K562 (cell line): Measurements from ENCODE around the gene ADRM1.

ENCODE experiments used
- ATF7 ChIP-seq: fragments of 450-650 bp; IDR thresholded peaks from 2 replicates; pipeline ENCODE4 v1.7.1; 2014; ENCODE audit warnings: mild to moderate bottlenecking, moderate library complexity
- BCL6 ChIP-seq: fragments of 250-450 bp; sonication (Bioruptor Pico); IDR thresholded peaks from 2 replicates; pipeline ENCODE4 v1.4.0; 2020
- NFXL1 ChIP-seq: fragments of 450-650 bp; formaldehyde crosslinking; IDR thresholded peaks from 2 replicates; pipeline ENCODE4 v1.4.0; 2021; ENCODE audit warnings: mild to moderate bottlenecking
- TARDBP ChIP-seq: fragments of 450-650 bp; IDR thresholded peaks from 2 replicates; pipeline ENCODE4 v1.6.1; 2016
- TCF7L2 ChIP-seq: fragments of 150-350 bp; IDR thresholded peaks from 2 replicates; pipeline ENCODE4 v1.6.1; 2016; ENCODE audit warnings: low read depth, mild to moderate bottlenecking, low read length, moderate library complexity
- TGIF2 ChIP-seq: sonication (generic); formaldehyde crosslinking; IDR thresholded peaks from 2 replicates; pipeline ENCODE4 v1.8.1; 2022; ENCODE audit warnings: mild to moderate bottlenecking, missing genetic modification reagents, moderate library complexity
- ZNF3 ChIP-seq: fragments of 250-450 bp; sonication (Bioruptor Pico); IDR thresholded peaks from 2 replicates; pipeline ENCODE4 v1.5.0; 2021; ENCODE audit warnings: mild to moderate bottlenecking, moderate library complexity
- TF ChIP-seq, protein P1 (sequence below), 3 experiments: IDR thresholded peaks in 2 of 3; conservative IDR thresholded peaks in 1 of 3; 2 replicates each; pipeline ENCODE4 v1.5.1; 2011 to 2012; ENCODE audit warnings: low read length in 3 of 3, mild to moderate bottlenecking in 3 of 3, control low read depth in 2 of 3, improper control_type of control experiment in 1 of 3, inconsistent platforms in 1 of 3, low read depth in 1 of 3, mixed read lengths in 1 of 3, moderate library complexity in 1 of 3; ENCODE audit not compliant: insufficient read depth in 2 of 3
- TF ChIP-seq, protein P2 (sequence below): fragments of 250-450 bp; sonication (Bioruptor Pico); IDR thresholded peaks from 2 replicates; pipeline ENCODE4 v1.8.0; 2022; ENCODE audit warnings: moderate library complexity, mild to moderate bottlenecking, inconsistent platforms

DNA sequence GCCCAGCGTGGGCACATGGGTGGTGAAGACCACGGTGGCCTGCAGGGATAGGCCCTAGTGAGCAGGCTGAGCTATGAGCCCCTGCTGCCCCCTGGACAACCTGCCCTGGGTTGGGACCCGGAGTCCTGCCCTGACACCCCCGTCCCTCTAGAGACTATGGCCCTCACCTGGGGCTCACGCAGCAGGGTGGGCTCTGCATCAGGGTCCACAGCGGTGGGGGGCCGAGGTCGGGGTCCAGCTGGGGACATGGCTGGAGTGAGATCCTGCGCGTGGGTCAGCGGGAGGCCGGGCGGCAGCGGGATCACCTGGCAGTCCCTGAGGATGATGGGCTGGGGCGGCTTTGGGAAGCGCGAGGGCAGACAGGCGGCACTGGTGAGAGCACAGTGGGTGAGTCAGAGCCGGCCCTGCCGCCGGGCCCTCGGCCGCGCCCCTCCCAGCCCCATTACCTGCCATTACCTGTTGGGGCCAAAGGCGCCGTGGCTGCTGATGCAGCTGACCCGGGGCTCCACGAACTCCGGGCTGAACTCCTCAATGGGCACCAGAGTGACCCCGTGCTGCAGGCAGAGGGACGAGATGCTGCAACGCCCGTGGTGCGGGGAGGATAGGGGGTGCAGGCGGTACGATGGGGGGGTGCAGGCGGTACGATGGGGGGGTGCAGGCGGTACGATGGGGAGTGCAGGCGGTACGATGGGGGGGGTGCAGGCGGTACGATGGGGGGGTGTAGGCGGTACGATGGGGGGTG is 27.9 kb downstream of the ADRM1 start:
- TF ChIP-seq TARDBP = no peak
- no peak for TF ChIP-seq ZNF3 (CRISPR knock-in tag)
- no peak for TF ChIP-seq BCL6 (CRISPR knock-in tag)
- TF ChIP-seq, protein P1, sequence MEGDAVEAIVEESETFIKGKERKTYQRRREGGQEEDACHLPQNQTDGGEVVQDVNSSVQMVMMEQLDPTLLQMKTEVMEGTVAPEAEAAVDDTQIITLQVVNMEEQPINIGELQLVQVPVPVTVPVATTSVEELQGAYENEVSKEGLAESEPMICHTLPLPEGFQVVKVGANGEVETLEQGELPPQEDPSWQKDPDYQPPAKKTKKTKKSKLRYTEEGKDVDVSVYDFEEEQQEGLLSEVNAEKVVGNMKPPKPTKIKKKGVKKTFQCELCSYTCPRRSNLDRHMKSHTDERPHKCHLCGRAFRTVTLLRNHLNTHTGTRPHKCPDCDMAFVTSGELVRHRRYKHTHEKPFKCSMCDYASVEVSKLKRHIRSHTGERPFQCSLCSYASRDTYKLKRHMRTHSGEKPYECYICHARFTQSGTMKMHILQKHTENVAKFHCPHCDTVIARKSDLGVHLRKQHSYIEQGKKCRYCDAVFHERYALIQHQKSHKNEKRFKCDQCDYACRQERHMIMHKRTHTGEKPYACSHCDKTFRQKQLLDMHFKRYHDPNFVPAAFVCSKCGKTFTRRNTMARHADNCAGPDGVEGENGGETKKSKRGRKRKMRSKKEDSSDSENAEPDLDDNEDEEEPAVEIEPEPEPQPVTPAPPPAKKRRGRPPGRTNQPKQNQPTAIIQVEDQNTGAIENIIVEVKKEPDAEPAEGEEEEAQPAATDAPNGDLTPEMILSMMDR (IDR thresholded peaks at IDR 0.05 in 2 of 3, conservative IDR thresholded peaks at IDR 0.05 in 1 of 3; ENCODE audit: insufficient read depth in 2 of 3, low read depth in 1 of 3, low read length in 3 of 3) = no peak
- TF ChIP-seq TCF7L2 = no peak
- no peak for TF ChIP-seq ATF7
- TF ChIP-seq TGIF2 (CRISPR knock-in tag) = no peak
- TF ChIP-seq, protein P2, sequence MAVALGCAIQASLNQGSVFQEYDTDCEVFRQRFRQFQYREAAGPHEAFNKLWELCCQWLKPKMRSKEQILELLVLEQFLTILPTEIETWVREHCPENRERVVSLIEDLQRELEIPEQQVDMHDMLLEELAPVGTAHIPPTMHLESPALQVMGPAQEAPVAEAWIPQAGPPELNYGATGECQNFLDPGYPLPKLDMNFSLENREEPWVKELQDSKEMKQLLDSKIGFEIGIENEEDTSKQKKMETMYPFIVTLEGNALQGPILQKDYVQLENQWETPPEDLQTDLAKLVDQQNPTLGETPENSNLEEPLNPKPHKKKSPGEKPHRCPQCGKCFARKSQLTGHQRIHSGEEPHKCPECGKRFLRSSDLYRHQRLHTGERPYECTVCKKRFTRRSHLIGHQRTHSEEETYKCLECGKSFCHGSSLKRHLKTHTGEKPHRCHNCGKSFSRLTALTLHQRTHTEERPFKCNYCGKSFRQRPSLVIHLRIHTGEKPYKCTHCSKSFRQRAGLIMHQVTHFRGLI (CRISPR knock-in tag) = no peak
- no peak for TF ChIP-seq NFXL1 (CRISPR knock-in tag)
